Hepatocyte (in vitro differentiated cells): ENCODE measurements around the gene ERCC3.
"Not testable (repeated sequence)": the region's sequence is repeated elsewhere in the genome, so short reads cannot be mapped to it uniquely, and the experiment has no call there.

ENCODE experiments used
- EZH2 ChIP-seq: fragments of 200-600 bp; sonication (generic); IDR thresholded peaks from 2 replicates; pipeline ENCODE4 v1.6.1; 2016; ENCODE audit warnings: antibody characterized with exemption, mild to moderate bottlenecking, borderline replicate concordance
- TF ChIP-seq, protein P1 (sequence below): fragments of 200-600 bp; sonication (generic); IDR thresholded peaks from 2 replicates; pipeline ENCODE4 v1.5.1; 2016; ENCODE audit warnings: antibody characterized with exemption, mild to moderate bottlenecking; ENCODE audit not compliant: poor library complexity

DNA sequence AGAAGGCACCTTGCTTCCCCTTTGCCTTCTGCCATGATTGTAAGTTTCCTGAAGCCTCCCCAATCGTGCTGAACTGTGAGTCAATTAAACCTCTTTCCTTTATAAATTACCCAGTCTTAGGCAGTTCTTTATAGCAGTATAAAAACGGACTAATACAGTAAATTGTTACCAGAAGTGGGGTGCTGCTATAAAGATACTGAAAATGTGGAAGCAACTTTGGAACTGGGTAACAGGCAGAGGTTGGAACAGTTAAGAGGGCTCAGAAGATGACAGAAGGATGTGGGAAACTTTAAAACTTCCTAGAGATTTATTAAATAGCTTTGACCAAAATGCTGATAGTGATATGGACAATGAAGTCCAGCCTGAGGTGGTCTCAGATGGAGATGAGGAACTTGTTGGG lies 56.2 kb downstream of the ERCC3 start:
- TF ChIP-seq, protein P1, sequence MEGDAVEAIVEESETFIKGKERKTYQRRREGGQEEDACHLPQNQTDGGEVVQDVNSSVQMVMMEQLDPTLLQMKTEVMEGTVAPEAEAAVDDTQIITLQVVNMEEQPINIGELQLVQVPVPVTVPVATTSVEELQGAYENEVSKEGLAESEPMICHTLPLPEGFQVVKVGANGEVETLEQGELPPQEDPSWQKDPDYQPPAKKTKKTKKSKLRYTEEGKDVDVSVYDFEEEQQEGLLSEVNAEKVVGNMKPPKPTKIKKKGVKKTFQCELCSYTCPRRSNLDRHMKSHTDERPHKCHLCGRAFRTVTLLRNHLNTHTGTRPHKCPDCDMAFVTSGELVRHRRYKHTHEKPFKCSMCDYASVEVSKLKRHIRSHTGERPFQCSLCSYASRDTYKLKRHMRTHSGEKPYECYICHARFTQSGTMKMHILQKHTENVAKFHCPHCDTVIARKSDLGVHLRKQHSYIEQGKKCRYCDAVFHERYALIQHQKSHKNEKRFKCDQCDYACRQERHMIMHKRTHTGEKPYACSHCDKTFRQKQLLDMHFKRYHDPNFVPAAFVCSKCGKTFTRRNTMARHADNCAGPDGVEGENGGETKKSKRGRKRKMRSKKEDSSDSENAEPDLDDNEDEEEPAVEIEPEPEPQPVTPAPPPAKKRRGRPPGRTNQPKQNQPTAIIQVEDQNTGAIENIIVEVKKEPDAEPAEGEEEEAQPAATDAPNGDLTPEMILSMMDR: not testable (repeated sequence)
- TF ChIP-seq EZH2: not testable (repeated sequence)
